Cardiac fibroblast (primary cell): Measurements from ENCODE around the gene GPR50.

Experiments
- DNase-seq, 2 donors: peaks; one replicate each; pipeline versions ENCODE4 v3.0.0 to v3.0.0-alpha.2; 2010; ENCODE audit warnings: low read depth in 2 of 2
- H3K4me3 ChIP-seq, 2 donors: replicated peaks in 1 of 2; 1 replicate in 1 of 2; 2 replicates in 1 of 2; pipeline ENCODE4 v1.5.1; 2011; ENCODE audit warnings: low read depth in 2 of 2, low read length in 2 of 2, mild to moderate bottlenecking in 2 of 2, moderate library complexity in 1 of 2
- CTCF ChIP-seq: IDR thresholded peaks from one replicate; pipeline ENCODE4 v1.5.1; 2011; ENCODE audit warnings: low read depth, mild to moderate bottlenecking, low read length, inconsistent platforms

GPR50 gene

DNA sequence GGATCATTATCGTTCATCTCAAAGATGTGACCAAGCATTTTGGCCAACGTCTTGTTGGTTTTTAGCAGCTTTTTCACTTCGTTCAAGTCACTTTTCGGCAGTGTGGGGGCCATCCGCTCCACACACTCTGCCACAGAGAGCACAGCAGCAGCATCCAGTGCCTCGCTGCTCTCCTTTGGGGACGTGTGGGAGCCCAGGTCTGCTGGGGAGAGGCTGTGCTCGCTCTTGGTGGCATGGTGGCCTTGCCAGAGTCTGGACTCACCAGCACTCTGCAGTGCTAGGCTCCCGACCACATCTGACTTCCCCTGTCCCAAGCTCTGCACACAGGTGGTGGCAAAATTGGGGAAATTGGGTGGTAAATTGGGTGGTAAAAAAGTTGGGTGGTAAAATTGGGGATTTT, 50.6 kb downstream of the GPR50 start:
- H3K4me3 ChIP-seq = no peak overlapping the region
- TF ChIP-seq CTCF = no peak
- no peak for DNase-seq

GRCh38 chrX:151227627-151228026, 51.2 kb downstream of the GPR50 start:
- TF ChIP-seq CTCF = no peak
- no peak overlapping the region for H3K4me3 ChIP-seq
- no peak for DNase-seq

- TF ChIP-seq CTCF = no peak
Observed at GRCh38 chrX:151228935-151229334, 52.6 kb downstream of the GPR50 start.

More at GRCh38 chrX:151228935-151229334, 52.6 kb downstream of the GPR50 start:
- DNase-seq = no peak
- H3K4me3 ChIP-seq = no peak overlapping the region
